IMR-90 (cell line): Measurements from ENCODE around the gene STX18. TPM values are rescaled to one million over a fixed set of nuclear protein-coding genes. Genes with fewer than 3 reads are reported as not detected.

Experiments
- ATAC-seq: fragments of 200-7000 bp; cut with Tn5 transposase; 2 replicates; pipeline ENCODE4 v1.9.1; 2020; ENCODE audit warnings: low read depth, mild to moderate bottlenecking, moderate library complexity
- BruUV-seq: library from RNA; stranded (reverse); fragments of 400-500 nt; replicated peaks from 2 replicates; lab custom pipeline; 2021; lab: Mats Ljungman, UMichigan
- CTCF ChIA-PET: fragments of 300-600 bp; formaldehyde crosslinking; extraction: SDS; loops from one replicate; lab custom pipeline; 2021; ENCODE audit warnings: antibody characterized with exemption; lab: Yijun Ruan, JAX
- POLR2A ChIA-PET: fragments of 300-600 bp; sonication (Branson Sonifier 250); formaldehyde crosslinking; loops from one replicate; lab custom pipeline; 2022; ENCODE audit warnings: antibody characterized with exemption; ENCODE audit not compliant: unreplicated experiment; lab: Charles Lee
- DNase-seq: peaks from one replicate; pipeline ENCODE4 v3.0.0; 2013
- H2AFZ ChIP-seq: replicated peaks from 2 replicates; pipeline ENCODE3; 2013; ENCODE audit warnings: low read length, mild to moderate bottlenecking; ENCODE audit not compliant: poor library complexity
- H2AK5ac ChIP-seq: 2 replicates; pipeline ENCODE4 v1.6.1; 2013; ENCODE audit warnings: low read depth, low read length, inconsistent platforms
- H2AK9ac ChIP-seq: replicated peaks from 2 replicates; pipeline ENCODE3; 2013; ENCODE audit warnings: mild to moderate bottlenecking, low read depth, low read length, moderate library complexity; ENCODE audit not compliant: poor library complexity
- H2BK120ac ChIP-seq: 2 replicates; pipeline ENCODE4 v1.6.1; 2013; ENCODE audit warnings: low read depth, low read length, inconsistent platforms
- H2BK15ac ChIP-seq: 3 replicates; pipeline ENCODE4 v1.6.1; 2013; ENCODE audit warnings: low read depth, low read length, inconsistent platforms
- H2BK20ac ChIP-seq: 2 replicates; pipeline ENCODE4 v1.6.1; 2013; ENCODE audit warnings: low read depth, mild to moderate bottlenecking, inconsistent platforms, low read length, moderate library complexity
- H2BK5ac ChIP-seq: 2 replicates; pipeline ENCODE4 v1.6.1; 2013; ENCODE audit warnings: mild to moderate bottlenecking, low read depth, low read length, inconsistent platforms; ENCODE audit not compliant: poor library complexity, severe bottlenecking
- H3K14ac ChIP-seq: replicated peaks from 2 replicates; pipeline ENCODE4 v1.6.1; 2013; ENCODE audit warnings: low read depth, low read length, inconsistent platforms
- H3K18ac ChIP-seq: 2 replicates; pipeline ENCODE4 v1.6.1; 2013; ENCODE audit warnings: low read depth, low read length, control low read depth
- H3K23ac ChIP-seq: 2 replicates; pipeline ENCODE4 v1.6.1; 2013; ENCODE audit warnings: low read depth, low read length, inconsistent platforms
- H3K27ac ChIP-seq: 2 replicates; pipeline ENCODE4 v1.5.1; 2013; ENCODE audit warnings: mild to moderate bottlenecking, control low read depth, low read length; ENCODE audit not compliant: insufficient read depth
- H3K27me3 ChIP-seq: 2 replicates; pipeline ENCODE4 v1.6.1; 2013; ENCODE audit warnings: low read length; ENCODE audit not compliant: control insufficient read depth, insufficient read depth
- H3K36me3 ChIP-seq: 2 replicates; pipeline ENCODE4 v1.6.1; 2013; ENCODE audit warnings: low read length, mixed read lengths; ENCODE audit not compliant: control insufficient read depth, insufficient read depth
- H3K4ac ChIP-seq: 2 replicates; pipeline ENCODE4 v1.6.1; 2013; ENCODE audit warnings: low read depth, low read length, inconsistent platforms
- H3K4me1 ChIP-seq: 2 replicates; pipeline ENCODE4 v1.6.1; 2013; ENCODE audit warnings: low read length, mixed read lengths; ENCODE audit not compliant: control insufficient read depth, insufficient read depth
- H3K4me2 ChIP-seq: 2 replicates; pipeline ENCODE4 v1.6.1; 2013; ENCODE audit warnings: low read depth, mild to moderate bottlenecking, control low read depth, low read length, moderate library complexity
- H3K4me3 ChIP-seq: 2 replicates; pipeline ENCODE4 v1.5.1; 2013; ENCODE audit warnings: low read depth, mild to moderate bottlenecking, control low read depth, low read length, moderate library complexity; ENCODE audit not compliant: insufficient read depth
- H3K56ac ChIP-seq: 2 replicates; pipeline ENCODE4 v1.6.1; 2013; ENCODE audit warnings: low read length, inconsistent platforms; ENCODE audit not compliant: insufficient read depth; ENCODE audit errors: extremely low read depth
- H3K79me1 ChIP-seq, 2 experiments: 2 replicates each; pipeline ENCODE4 v1.6.1; 2013; ENCODE audit warnings: low read length in 2 of 2, inconsistent platforms in 1 of 2, low read depth in 1 of 2
- H3K9ac ChIP-seq: 2 replicates; pipeline ENCODE4 v1.6.1; 2013; ENCODE audit warnings: low read depth, low read length, control low read depth
- H3K9me1 ChIP-seq: 2 replicates; pipeline ENCODE4 v1.6.1; 2013; ENCODE audit warnings: low read length, inconsistent platforms; ENCODE audit not compliant: insufficient read depth
- H3K9me3 ChIP-seq: 2 replicates; pipeline ENCODE4 v1.6.1; 2013; ENCODE audit warnings: low read length; ENCODE audit not compliant: control insufficient read depth, insufficient read depth
- H4K20me1 ChIP-seq: 2 replicates; pipeline ENCODE4 v1.6.1; 2013; ENCODE audit warnings: low read length, inconsistent platforms; ENCODE audit not compliant: insufficient read depth
- H4K5ac ChIP-seq: 2 replicates; pipeline ENCODE4 v1.6.1; 2013; ENCODE audit warnings: mild to moderate bottlenecking, low read depth, low read length, control low read depth
- H4K8ac ChIP-seq, 2 experiments: 2 replicates each; pipeline ENCODE4 v1.6.1; 2013; ENCODE audit warnings: low read depth in 2 of 2, low read length in 2 of 2, control low read depth in 1 of 2, inconsistent platforms in 1 of 2
- H4K91ac ChIP-seq: 2 replicates; pipeline ENCODE4 v1.6.1; 2013; ENCODE audit warnings: low read depth, low read length, inconsistent platforms; ENCODE audit not compliant: insufficient read depth
- BHLHE40 ChIP-seq: fragments of 150-350 bp; IDR thresholded peaks from 2 replicates; pipeline ENCODE4 v1.6.1; 2016; ENCODE audit warnings: mild to moderate bottlenecking, low read depth, low read length
- CEBPB ChIP-seq: IDR thresholded peaks from 2 replicates; pipeline ENCODE4 v1.6.1; 2012; ENCODE audit warnings: low read depth, low read length, improper control_type of control experiment
- CHD1 ChIP-seq: IDR thresholded peaks from 2 replicates; pipeline ENCODE4 v1.6.1; 2012; ENCODE audit warnings: low read depth, low read length, improper control_type of control experiment
- CTCF ChIP-seq: conservative IDR thresholded peaks from 2 replicates; pipeline ENCODE4 v1.5.1; 2012; ENCODE audit warnings: mild to moderate bottlenecking, low read depth, low read length, improper control_type of control experiment
- FOS ChIP-seq: fragments of 150-350 bp; IDR thresholded peaks from 2 replicates; pipeline ENCODE4 v1.6.1; 2016; ENCODE audit warnings: low read depth, low read length
- MAFK ChIP-seq: IDR thresholded peaks from 2 replicates; pipeline ENCODE4 v1.6.1; 2012; ENCODE audit warnings: low read depth, low read length, improper control_type of control experiment
- MAZ ChIP-seq: IDR thresholded peaks from 2 replicates; pipeline ENCODE4 v1.6.1; 2012; ENCODE audit warnings: low read depth, mild to moderate bottlenecking, low read length, improper control_type of control experiment, moderate library complexity, borderline replicate concordance
- MXI1 ChIP-seq: IDR thresholded peaks from 2 replicates; pipeline ENCODE4 v1.6.1; 2012; ENCODE audit warnings: low read depth, mild to moderate bottlenecking, low read length, moderate library complexity, borderline replicate concordance
- NFE2L2 ChIP-seq: fragments of 150-350 bp; IDR thresholded peaks from 2 replicates; pipeline ENCODE4 v1.6.1; 2016; ENCODE audit warnings: low read depth, mild to moderate bottlenecking, low read length
- POLR2A ChIP-seq: IDR thresholded peaks from 2 replicates; pipeline ENCODE4 v1.6.1; 2012; ENCODE audit warnings: mild to moderate bottlenecking, low read depth, low read length
- RAD21 ChIP-seq: IDR thresholded peaks from 2 replicates; pipeline ENCODE4 v1.6.1; 2012; ENCODE audit warnings: low read length, improper control_type of control experiment
- RCOR1 ChIP-seq: IDR thresholded peaks from 2 replicates; pipeline ENCODE4 v1.6.1; 2012; ENCODE audit warnings: mild to moderate bottlenecking, low read length, improper control_type of control experiment; ENCODE audit not compliant: insufficient replicate concordance
- RFX5 ChIP-seq: IDR thresholded peaks from 2 replicates; pipeline ENCODE4 v1.8.0; 2012; ENCODE audit warnings: low read depth, mild to moderate bottlenecking, low read length, moderate library complexity
- USF2 ChIP-seq: fragments of 150-350 bp; IDR thresholded peaks from 2 replicates; pipeline ENCODE4 v1.6.1; 2017; ENCODE audit warnings: mild to moderate bottlenecking, antibody characterized with exemption, low read length, low read depth
- WGBS, 2 experiments: methylation state at CpG; one replicate each; pipeline versions ENCODE4 v1.1.5 to v1.1.7; 2013; ENCODE audit warnings: missing lambda C conversion rate in 2 of 2; ENCODE audit not compliant: insufficient read length in 1 of 2; ENCODE audit errors: extremely low coverage in 2 of 2; 5-methylcytosine and 5-hydroxymethylcytosine counted together
- dilution Hi-C: fragments of 300-500 bp; cut with HindIII; formaldehyde crosslinking; loops from one replicate; pipeline ENCODE4 v1.14.3; 2018; ENCODE audit warnings: low sequenced_read_pairs; ENCODE audit not compliant: unreplicated experiment
- in situ Hi-C: fragments of 300-500 bp; cut with MboI; formaldehyde crosslinking; loops from 3 replicates; pipeline ENCODE4 v1.14.3; 2019; ENCODE audit warnings: low sequenced_read_pairs, inconsistent platforms, mixed read lengths
- intact Hi-C: fragments of 100-400 bp; cut with micrococcal nuclease; formaldehyde crosslinking; loops from 2 replicates; pipeline ENCODE4 v1.10.0; 2022
- polyA plus RNA-seq, 3 experiments: library from polyadenylated mRNA; depleted of rRNA; stranded (reverse); fragments of >200 nt; gene quantifications; 2 replicates each; pipeline ENCODE4 v1.2.3, GENCODE V29; 2012; ENCODE audit warnings: low replicate concordance in 1 of 3
- total RNA-seq: library from RNA; depleted of rRNA; stranded (reverse); fragments of >200 nt; gene quantifications from 2 replicates; pipeline ENCODE4 v1.2.3, GENCODE V29; 2012
- TF ChIP-seq, protein P1 (sequence below): fragments of 150-350 bp; IDR thresholded peaks from 2 replicates; pipeline ENCODE4 v1.6.1; 2016; ENCODE audit warnings: low read depth, mild to moderate bottlenecking, low read length, moderate library complexity, borderline replicate concordance

STX18 gene
- total and polyA plus RNA-seq, 2 of the 4 experiments (the other 2 are of a cell fraction), result 20.1 to 23.4 TPM

GRCh38 chr4:4521136-4521535 lies 20.7 kb downstream of the STX18 start:
- Histone ChIP-seq H3K23ac (no peak overlapping the region), H4K20me1 (peaks cover 22% of the 10 kb centered on the region; the same call in 1 of the 2 replicates), H3K56ac (no peak overlapping the region), H2BK15ac (no peak overlapping the region), H3K27ac (no peak overlapping the region), H3K9ac (no peak overlapping the region), H3K9me1 (no peaks in the 10 kb centered on the region; the same call in 1 of the 2 replicates), H2BK20ac (no peak overlapping the region), H2BK120ac (no peak overlapping the region), H3K36me3 (peaks cover 2% of the 10 kb centered on the region; the same call in 1 of the 2 replicates), H2AK9ac (no peak overlapping the region), H3K4me2 (no peak overlapping the region), H4K8ac (no peak overlapping the region), H3K14ac (no peak overlapping the region), H2AFZ (no peak overlapping the region), H4K5ac (no peak overlapping the region), H3K79me1 (peaks cover 14 to 42% of the 10 kb centered on the region in 2 experiments), H2BK5ac (no peak overlapping the region), H3K4me3 (no peak overlapping the region), H3K18ac (no peak overlapping the region), H3K4ac (no peak overlapping the region), H4K91ac (no peak overlapping the region), H3K4me1 (no peaks in the 10 kb centered on the region), H3K27me3 (no peaks in the 10 kb centered on the region), H3K9me3 (no peaks in the 10 kb centered on the region), H2AK5ac (no peak overlapping the region)
- DNase-seq (no peak), ATAC-seq (no peak)
- no peak for TF ChIP-seq CHD1
- no peak for TF ChIP-seq RFX5
- no peak for TF ChIP-seq POLR2A
- TF ChIP-seq MAZ, result no peak
- no peak for TF ChIP-seq RAD21
- TF ChIP-seq CEBPB, result no peak
- no peak for TF ChIP-seq USF2
- TF ChIP-seq BHLHE40, result no peak
- TF ChIP-seq NFE2L2, result no peak
- TF ChIP-seq, protein P1, sequence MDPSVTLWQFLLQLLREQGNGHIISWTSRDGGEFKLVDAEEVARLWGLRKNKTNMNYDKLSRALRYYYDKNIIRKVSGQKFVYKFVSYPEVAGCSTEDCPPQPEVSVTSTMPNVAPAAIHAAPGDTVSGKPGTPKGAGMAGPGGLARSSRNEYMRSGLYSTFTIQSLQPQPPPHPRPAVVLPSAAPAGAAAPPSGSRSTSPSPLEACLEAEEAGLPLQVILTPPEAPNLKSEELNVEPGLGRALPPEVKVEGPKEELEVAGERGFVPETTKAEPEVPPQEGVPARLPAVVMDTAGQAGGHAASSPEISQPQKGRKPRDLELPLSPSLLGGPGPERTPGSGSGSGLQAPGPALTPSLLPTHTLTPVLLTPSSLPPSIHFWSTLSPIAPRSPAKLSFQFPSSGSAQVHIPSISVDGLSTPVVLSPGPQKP, result no peak
- no peak for TF ChIP-seq CTCF
- no peak for TF ChIP-seq RCOR1
- TF ChIP-seq MAFK, result no peak
- TF ChIP-seq FOS, result no peak
- TF ChIP-seq MXI1, result no peak
- ChIA-PET POLR2A (no interaction called here), CTCF (interaction anchor here (1.3 to 1.6 kb wide), 3 partner anchors 8 to 19 kb away, joined by 4 to 5 read pairs (median 4); no protein-coding TSS in a partner anchor)
- dilution Hi-C loops, result no loop called here
- no CpG with 5 or more reads among the region's 3 CpGs for WGBS, 2 experiments
- in situ Hi-C loops, result no loop called here
- BruUV-seq, result no TSS peak
- intact Hi-C loops, result no loop called here
